IMR-90 (cell line): ENCODE data around the gene IFNK.

ENCODE experiments used
- CTCF ChIP-seq: conservative IDR thresholded peaks from 2 replicates; pipeline ENCODE4 v1.5.1; 2012; ENCODE audit warnings: mild to moderate bottlenecking, low read depth, low read length, improper control_type of control experiment
- RAD21 ChIP-seq: IDR thresholded peaks from 2 replicates; pipeline ENCODE4 v1.6.1; 2012; ENCODE audit warnings: low read length, improper control_type of control experiment

DNA sequence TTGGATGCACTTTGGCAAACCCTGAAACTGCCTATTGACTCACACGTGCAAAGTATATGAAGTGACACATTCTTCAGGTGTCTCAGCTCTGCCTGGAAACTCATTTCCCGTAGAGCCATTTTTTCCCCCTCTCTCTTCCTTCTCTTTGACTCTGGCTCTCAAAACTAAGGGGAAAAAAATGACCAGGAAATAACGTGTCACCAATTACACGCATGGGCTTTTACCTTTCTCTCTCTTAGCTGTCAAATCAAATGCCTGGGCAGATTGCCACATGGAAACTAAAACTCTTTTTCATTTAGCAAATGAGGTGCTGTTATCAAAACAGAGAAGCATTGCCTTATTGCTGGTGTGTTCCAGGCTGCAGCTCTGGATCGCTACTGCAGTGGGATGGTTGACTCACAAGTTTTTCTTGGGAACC lies 18.3 kb upstream of the IFNK start:
- no peak for TF ChIP-seq CTCF
- TF ChIP-seq RAD21, result no peak
